BE2C (cell line): ENCODE measurements around the gene ABCD3.

Experiments
- DNase-seq: peaks from one replicate; pipeline ENCODE4 v3.0.0-alpha.2; 2020
- H3K27me3 ChIP-seq: fragments of 250-450 bp; sonication (Bioruptor Pico); 2 replicates; pipeline ENCODE4 v1.5.1; 2020; ENCODE audit warnings: mild to moderate bottlenecking
- H3K36me3 ChIP-seq: fragments of 250-450 bp; sonication (Bioruptor Pico); 2 replicates; pipeline ENCODE4 v1.5.1; 2020; ENCODE audit warnings: mild to moderate bottlenecking
- H3K4me1 ChIP-seq: fragments of 250-450 bp; sonication (Bioruptor Pico); 2 replicates; pipeline ENCODE4 v1.5.1; 2020
- H3K4me3 ChIP-seq: 2 replicates; pipeline ENCODE4 v1.5.1; 2011; ENCODE audit warnings: low read depth, low read length
- H3K9me3 ChIP-seq: fragments of 250-450 bp; sonication (Bioruptor Pico); 2 replicates; pipeline ENCODE4 v1.5.1; 2020
- CTCF ChIP-seq: IDR thresholded peaks from 2 replicates; pipeline ENCODE4 v1.5.1; 2012; ENCODE audit warnings: mild to moderate bottlenecking, low read depth, low read length

Gene ABCD3

DNA sequence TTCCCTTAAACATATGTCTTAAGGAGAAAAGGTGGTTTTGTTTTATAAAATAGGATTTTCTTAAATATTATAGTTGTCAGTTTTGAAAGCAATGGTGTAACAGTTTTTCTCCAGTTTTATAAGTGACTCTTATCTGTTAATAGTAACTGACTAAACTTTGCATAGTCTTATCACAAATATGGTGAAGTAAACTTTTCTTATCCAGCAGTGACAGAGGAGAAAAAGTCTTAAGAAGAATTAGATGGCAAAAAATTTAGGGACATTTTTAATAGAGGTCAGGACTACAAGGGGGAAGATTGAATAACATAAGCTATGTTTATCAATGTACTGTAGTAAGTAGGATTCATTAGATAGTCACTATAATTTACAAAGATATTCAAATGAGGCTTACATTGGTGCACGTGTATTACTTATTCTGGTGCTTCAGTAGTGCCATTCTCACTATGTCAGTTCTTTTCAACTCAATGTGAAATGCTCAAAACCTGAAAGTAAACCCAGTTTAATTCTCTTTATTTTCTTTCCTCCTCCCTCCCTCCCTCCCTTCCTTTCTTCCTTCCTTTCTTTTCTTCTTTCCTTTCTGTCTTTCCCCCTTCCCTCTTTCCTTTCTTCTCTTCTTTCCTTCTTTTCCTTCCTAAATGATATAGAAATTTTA, 97.2 kb downstream of the ABCD3 start:
- TF ChIP-seq CTCF: no peak
- H3K4me3 ChIP-seq: no peak overlapping the region
- no peaks in the 10 kb centered on the region for H3K9me3 ChIP-seq
- H3K4me1 ChIP-seq: no peaks in the 10 kb centered on the region
- no peak for DNase-seq
- no peaks in the 10 kb centered on the region for H3K36me3 ChIP-seq
- no peaks in the 10 kb centered on the region for H3K27me3 ChIP-seq

- no peaks in the 10 kb centered on the region for H3K36me3 ChIP-seq
- H3K4me1 ChIP-seq: no peaks in the 10 kb centered on the region
- no peaks in the 10 kb centered on the region for H3K9me3 ChIP-seq
- TF ChIP-seq CTCF: no peak
- H3K27me3 ChIP-seq: no peaks in the 10 kb centered on the region
- no peak for DNase-seq
- no peak overlapping the region for H3K4me3 ChIP-seq
Measured at GRCh38 chr1:94519351-94519750, 101.2 kb downstream of the ABCD3 start.

DNA sequence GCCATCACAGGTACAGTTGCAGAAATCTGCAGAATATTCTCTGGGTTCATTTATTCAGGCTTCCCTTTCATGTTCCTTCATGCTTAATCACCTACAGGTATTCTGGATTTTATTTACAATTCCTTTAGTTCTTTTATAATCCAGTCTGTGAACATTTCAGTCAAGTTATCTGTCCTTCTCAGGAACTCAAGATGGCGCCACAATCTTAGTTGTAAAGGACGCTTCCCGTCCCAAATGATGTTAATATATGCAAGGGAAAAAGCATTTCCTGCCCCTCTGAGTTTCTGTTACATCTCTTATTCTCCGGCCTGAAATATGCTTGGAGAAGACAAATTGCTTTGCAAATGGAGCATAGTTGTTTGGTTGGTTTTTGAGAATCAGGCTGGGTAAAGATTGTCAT, 104.1 kb downstream of the ABCD3 start:
- Histone ChIP-seq H3K4me3 (no peak overlapping the region), H3K4me1 (no peaks in the 10 kb centered on the region), H3K9me3 (no peaks in the 10 kb centered on the region), H3K27me3 (no peaks in the 10 kb centered on the region), H3K36me3 (no peaks in the 10 kb centered on the region)
- TF ChIP-seq CTCF: peak; percentile 54
- peak; percentile 18 for DNase-seq

DNA sequence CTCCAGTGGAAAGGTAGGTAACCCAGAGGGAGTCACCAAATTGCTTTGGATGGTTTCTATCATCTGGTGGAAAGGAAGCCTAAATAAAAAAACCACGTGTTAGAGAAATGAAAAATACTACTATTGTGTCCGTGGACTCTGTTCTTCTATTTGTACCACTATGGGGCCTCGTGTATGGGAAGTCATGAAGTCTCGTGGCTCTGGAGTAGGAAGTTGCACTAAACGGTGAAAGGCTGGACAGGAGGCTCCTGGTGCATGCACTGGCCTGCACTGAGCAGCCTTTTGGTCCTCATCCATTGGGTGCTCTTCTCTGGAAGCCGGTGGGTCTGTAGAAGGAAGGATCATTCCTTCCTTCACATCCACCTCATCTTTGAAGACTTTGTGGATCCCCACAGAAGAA, 106.3 kb downstream of the ABCD3 start:
- H3K4me3 ChIP-seq: no peak overlapping the region
- H3K36me3 ChIP-seq: no peaks in the 10 kb centered on the region
- no peaks in the 10 kb centered on the region for H3K4me1 ChIP-seq
- no peaks in the 10 kb centered on the region for H3K27me3 ChIP-seq
- TF ChIP-seq CTCF: no peak
- no peak for DNase-seq
- H3K9me3 ChIP-seq: no peaks in the 10 kb centered on the region

DNA sequence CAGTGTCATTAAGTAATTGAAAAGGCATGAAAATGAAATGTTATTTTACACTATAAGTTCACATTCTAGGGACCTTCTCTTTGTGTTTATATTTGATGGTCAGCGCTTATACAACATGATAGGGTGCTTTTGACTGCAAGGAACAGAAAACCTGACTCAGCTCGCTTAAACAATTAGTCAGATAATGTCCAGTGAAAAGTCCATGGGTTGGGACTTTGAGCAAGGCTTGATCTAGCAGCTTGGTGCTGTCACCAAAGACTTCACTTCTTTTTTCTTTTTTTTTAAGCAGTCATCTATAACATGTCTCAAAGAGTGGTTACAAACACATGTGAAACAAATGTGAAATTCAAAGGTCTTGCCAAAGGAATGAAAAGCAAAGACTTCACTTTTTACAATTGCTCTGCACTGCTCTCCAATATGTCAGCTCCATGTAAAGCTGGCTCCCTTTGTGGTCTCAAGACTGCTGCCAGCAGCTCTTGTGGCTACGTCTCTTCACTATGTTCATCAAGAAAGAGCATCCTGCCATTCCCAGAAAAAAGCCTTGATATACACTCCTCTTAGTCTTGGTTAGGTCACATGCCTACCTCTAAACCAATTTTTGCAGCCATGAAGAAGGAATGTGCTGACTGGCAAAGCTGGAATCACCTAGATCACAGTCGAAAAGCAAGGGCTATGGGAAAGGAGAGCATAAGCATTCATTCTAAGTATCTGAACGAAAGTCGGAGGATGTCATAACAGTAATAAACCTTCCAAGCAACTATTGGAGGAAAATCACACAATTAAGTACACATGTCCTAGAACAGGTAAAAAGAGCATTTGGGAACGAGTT, 108.2 kb downstream of the ABCD3 start:
- Histone ChIP-seq H3K36me3 (no peaks in the 10 kb centered on the region), H3K27me3 (no peaks in the 10 kb centered on the region), H3K4me1 (no peaks in the 10 kb centered on the region), H3K4me3 (no peak overlapping the region), H3K9me3 (no peaks in the 10 kb centered on the region)
- DNase-seq: no peak
- no peak for TF ChIP-seq CTCF

- Histone ChIP-seq H3K9me3 (no peaks in the 10 kb centered on the region), H3K4me1 (no peaks in the 10 kb centered on the region), H3K36me3 (no peaks in the 10 kb centered on the region), H3K4me3 (no peak overlapping the region), H3K27me3 (no peaks in the 10 kb centered on the region)
- DNase-seq: no peak
- no peak for TF ChIP-seq CTCF
Measured at GRCh38 chr1:94527447-94528031, 109.3 kb downstream of the ABCD3 start.
